HG03354 (cell line): ENCODE data around the gene PCDHGB3.
"Not testable (repeated sequence)": the region's sequence is repeated elsewhere in the genome, so short reads cannot be mapped to it uniquely, and the experiment has no call there.

Experiments
- ATAC-seq: cut with Tn5 transposase; IDR thresholded peaks from one replicate; pipeline ENCODE4 v1.9.1; 2021; ENCODE audit warnings: mild to moderate bottlenecking; ENCODE audit not compliant: unreplicated experiment, poor library complexity, severe bottlenecking

PCDHGB3 gene

DNA sequence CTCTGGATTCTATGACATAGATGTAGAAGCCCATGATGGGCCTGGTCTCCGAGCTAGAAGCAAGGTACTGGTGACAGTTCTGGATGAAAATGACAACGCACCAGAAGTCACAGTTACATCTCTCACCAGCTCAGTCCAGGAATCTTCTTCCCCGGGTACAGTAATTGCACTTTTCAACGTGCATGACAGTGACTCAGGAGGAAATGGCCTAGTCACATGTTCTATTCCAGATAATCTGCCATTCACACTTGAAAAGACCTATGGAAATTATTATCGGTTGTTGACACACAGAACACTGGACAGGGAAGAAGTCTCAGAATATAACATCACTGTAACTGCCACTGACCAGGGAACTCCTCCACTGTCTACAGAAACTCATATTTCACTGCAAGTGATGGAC is 13.9 kb upstream of the PCDHGB3 start:
- no peak for ATAC-seq

DNA sequence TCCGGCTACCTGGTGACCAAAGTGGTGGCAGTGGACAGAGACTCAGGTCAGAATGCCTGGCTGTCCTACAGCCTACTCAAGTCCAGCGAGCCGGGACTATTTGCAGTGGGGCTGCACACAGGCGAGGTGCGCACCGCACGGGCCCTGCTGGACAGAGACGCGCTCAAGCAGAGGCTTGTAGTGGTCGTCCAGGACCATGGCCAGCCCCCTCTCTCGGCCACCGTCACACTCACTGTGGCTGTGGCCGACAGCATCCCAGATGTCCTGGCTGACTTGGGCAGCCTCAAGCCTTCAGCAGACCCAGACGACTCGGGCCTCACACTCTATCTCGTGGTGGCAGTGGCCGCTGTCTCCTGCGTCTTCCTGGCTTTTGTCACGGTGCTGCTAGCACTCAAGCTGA is 13.1 kb upstream of the PCDHGB3 start:
- no peak for ATAC-seq

DNA sequence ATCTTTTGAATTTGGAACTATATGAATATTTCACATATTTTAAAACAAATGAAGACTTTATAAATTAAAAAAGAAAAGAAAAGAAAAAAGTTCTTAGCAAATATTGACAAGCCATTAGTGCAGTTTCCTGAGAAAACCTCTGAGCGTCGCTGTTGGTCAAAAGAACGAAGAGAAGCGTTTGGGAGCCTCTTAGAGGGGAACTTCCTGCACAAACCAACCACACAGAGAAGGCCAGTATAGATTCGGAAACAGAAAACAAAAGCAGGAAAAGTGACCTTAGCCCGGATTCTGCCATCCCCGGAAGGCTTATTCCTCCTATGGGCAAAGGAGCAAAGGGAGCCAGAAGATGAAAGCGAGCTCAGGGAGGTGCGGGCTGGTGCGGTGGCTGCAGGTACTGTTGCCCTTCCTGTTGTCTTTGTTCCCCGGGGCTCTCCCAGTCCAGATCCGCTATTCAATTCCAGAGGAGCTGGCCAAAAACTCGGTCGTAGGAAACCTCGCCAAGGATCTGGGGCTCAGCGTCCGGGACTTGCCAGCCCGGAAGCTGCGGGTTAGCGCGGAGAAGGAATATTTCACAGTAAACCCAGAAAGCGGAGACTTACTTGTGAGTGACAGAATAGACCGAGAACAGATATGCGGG is 10.1 kb upstream of the PCDHGB3 start, which contains the start of gene PCDHGB2:
PCDHGB2 (plus strand) TSS at position 205 of the 637 bp plus-strand sequence; CDS start at position 347, 142 bp downstream.
- peak; percentile 65 for ATAC-seq

DNA sequence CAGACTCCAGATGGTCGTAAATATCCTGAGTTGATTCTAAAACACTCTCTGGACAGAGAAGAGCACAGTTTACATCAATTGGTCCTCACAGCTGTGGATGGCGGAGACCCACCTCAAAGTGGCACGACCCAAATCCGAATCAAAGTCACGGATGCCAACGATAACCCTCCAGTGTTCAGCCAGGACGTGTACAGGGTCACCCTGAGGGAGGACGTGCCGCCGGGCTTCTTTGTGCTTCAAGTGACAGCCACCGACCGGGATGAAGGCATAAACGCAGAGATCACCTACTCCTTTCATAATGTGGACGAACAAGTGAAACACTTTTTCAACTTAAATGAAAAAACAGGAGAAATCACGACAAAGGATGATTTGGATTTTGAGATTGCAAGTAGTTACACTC is 9.4 kb upstream of the PCDHGB3 start:
- no peak for ATAC-seq

DNA sequence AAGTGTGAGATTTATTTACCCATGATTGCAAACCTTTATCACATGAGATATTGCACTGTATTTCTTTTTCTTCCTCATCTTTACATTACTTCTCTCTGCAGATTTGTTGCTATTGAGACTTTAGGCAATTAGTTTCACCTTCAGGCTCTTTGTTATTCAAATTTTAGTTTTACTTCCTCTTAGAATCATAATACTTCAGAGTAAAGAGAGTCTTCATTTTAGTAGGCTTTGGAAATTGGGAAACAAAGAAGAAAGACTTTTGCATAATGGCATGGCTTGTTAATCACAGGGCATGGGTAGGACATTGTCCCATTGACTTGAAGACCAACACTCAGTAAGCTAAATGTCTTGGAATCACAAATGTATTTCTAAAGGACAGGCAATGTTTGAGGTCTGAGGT is 7.3 kb upstream of the PCDHGB3 start:
- no peak for ATAC-seq

DNA sequence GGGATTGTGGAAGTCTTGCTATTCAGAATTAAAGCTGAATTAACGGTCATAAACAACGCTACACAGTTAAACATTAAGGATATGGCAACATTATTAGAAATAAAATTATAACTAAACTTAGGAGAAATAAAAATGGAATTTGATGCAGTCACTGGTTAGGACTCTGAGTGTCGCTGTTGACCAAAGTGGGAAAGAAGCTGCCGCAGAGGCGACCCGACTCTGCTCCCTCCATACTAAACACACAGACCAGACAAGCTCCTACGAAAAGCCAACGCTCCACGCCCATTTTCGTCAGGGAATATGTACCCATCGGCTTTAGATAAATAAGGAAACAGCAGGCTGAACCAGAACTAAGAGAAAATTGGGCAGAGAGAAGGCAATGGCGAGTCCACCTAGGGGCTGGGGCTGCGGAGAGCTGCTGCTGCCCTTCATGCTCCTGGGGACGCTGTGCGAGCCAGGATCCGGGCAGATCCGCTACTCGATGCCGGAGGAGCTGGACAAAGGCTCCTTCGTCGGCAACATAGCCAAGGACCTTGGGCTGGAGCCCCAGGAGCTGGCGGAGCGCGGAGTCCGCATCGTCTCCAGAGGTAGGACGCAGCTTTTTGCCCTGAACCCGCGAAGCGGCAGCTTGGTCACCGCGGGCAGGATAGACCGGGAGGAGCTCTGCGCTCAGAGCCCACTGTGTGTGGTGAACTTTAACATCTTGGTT is 5.9 kb upstream of the PCDHGB3 start, which contains the start of gene PCDHGA5:
PCDHGA5 (plus strand) TSS at position 211 of the 709 bp plus-strand sequence; CDS start at position 380, 169 bp downstream.
- no peak for ATAC-seq

DNA sequence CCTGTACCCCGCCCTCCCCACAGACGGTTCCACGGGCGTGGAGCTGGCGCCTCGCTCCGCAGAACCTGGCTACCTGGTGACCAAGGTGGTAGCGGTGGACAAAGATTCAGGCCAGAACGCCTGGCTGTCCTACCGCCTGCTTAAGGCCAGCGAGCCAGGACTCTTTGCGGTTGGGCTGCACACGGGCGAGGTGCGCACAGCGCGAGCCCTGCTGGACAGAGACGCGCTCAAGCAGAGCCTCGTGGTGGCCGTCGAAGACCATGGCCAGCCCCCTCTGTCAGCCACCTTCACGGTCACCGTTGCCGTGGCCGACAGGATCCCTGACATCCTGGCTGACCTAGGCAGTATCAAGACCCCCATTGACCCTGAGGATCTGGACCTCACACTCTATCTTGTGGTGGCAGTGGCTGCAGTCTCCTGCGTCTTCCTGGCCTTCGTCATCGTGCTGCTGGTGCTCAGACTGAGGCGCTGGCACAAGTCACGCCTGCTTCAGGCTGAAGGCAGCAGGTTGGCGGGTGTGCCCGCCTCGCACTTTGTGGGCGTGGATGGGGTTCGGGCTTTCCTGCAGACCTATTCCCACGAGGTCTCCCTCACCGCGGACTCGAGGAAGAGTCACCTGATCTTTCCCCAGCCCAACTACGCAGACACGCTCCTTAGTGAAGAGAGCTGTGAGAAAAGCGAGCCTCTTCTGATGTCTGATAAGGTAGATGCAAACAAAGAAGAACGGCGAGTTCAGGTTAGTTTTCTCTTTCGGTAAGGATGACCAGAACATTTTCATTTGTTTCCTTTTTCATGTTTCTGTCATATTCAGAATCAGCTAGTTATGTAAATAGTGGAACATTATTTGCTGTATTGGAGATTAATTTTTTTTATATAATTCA is 3.8 kb upstream of the PCDHGB3 start:
- ATAC-seq = no peak

DNA sequence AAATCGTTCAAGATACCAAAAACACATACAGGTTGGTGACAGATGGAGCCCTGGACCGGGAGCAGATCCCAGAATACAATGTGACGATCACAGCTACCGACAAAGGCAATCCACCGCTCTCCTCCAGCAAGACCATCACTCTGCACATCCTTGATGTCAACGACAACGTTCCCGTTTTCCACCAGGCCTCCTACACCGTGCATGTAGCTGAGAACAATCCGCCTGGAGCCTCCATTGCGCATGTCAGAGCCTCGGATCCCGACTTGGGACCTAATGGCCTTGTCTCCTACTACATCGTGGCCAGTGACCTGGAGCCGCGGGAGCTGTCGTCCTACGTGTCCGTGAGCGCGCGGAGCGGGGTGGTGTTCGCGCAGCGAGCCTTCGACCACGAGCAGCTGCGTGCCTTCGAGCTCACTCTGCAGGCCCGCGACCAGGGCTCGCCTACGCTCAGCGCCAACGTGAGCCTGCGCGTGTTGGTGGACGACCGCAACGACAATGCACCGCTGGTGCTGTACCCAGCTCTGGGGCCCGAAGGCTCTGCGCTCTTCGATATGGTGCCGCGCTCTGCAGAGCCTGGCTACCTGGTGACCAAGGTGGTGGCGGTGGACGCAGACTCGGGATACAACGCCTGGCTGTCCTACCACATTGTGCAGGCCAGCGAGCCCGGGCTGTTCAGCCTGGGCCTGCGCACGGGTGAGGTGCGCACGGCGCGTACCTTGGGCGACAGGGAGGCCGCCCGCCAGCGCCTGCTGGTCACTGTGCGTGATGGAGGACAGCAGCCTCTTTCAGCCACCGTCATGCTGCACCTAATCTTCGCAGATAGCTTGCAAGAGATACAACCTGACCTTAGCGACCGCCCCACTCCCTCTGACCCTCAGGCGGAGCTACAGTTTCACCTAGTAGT is 1.8 kb downstream of the PCDHGB3 start:
- no peak for ATAC-seq

DNA sequence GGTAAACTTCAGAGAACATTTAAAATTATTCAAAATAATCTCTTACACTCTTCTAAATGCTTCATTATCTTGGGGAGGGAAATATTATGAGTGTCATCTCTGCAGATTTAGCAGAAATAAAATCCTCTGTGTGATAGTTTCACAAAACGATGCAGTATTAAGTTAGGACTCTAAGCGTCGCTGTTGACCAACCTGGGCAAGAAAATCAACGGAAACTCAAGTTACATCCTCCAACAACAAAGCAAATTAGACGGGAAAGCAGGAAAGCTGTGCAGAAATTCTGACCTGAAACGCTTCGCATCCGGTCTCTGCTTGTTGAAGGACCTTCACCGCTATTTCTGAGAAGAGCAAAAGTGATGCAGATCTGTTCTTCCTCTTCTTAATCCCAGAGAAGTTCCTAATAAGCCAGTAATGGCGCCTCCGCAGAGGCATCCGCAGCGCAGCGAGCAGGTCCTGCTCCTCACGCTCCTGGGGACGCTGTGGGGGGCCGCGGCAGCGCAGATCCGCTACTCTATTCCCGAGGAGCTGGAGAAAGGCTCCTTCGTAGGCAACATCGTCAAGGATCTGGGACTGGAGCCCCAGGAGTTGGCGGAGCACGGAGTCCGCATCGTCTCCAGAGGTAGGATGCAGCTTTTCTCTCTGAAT is 3.8 kb downstream of the PCDHGB3 start, which contains the start of gene PCDHGA6:
PCDHGA6 (plus strand) TSS at position 219 of the 645 bp plus-strand sequence; CDS start at position 412, 193 bp downstream.
- no peak for ATAC-seq

DNA sequence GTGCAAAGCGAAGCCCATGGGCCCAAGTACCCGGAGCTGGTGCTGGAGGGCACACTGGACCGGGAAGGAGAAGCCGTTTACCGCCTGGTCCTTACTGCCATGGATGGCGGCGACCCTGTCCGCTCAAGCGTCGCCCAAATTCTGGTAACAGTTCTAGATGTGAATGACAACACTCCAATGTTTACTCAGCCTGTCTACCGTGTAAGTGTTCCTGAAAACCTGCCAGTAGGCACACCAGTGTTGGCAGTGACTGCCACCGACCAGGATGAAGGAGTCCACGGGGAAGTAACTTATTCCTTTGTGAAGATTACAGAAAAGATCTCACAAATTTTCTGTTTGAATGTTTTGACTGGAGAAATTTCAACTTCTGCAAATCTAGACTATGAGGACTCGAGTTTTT is 4.6 kb downstream of the PCDHGB3 start:
- ATAC-seq = no peak

DNA sequence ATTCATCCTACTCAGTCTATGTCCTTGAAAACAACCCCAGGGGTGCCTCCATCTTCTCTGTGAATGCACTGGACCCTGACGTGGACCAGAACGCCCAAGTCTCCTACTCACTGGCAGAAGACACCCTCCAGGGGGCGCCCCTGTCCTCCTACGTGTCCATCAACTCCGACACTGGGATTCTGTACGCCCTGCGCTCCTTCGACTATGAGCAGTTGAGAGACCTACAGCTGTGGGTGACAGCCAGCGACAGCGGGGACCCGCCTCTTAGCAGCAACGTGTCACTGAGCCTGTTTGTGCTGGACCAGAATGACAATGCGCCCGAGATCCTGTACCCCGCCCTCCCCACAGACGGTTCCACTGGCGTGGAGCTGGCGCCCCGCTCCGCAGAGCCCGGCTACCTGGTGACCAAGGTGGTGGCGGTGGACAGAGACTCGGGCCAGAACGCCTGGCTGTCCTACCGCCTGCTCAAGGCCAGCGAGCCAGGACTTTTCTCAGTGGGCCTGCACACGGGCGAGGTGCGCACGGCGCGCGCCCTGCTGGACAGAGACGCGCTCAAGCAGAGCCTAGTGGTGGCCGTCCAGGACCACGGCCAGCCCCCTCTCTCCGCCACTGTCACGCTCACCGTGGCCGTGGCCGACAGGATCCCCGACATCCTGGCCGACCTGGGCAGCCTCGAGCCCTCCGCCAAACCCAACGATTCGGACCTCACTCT is 5.6 kb downstream of the PCDHGB3 start:
- ATAC-seq = not testable (repeated sequence)

DNA sequence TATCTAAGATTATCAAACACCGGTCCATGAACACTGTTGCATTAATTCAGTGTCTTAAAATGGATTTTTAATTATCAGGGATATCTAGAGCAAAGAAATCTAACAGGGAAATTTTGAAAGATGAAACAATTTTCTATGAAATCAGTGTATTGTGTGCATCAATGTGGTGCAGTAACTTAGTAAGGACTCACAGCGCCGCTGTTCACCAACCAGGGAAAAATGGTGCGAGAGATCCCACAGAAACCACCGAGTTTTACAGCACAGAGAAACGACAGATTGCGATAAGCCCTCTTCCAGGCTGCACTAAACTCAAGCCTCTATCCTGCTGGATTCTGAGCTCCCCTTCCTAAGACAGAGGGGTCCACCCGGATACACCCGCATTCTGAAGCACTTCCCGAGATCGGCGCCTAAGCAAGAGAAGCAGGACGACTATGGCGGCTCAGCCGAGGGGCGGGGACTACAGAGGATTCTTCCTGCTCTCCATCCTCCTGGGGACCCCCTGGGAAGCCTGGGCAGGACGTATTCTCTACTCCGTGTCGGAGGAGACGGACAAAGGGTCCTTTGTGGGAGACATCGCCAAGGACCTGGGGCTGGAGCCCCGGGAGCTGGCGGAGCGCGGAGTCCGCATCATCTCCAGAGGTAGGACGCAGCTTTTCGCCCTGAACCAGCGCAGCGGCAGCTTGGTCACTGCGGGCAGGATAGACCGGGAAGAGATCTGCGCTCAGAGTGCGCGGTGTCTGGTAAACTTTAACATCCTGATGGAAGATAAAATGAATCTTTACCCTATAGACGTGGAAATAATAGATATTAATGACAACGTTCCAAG is 12.6 kb downstream of the PCDHGB3 start, which contains the start of gene PCDHGA7:
PCDHGA7 (plus strand) TSS at position 274 of the 826 bp plus-strand sequence; CDS start at position 432, 158 bp downstream.
- no peak for ATAC-seq

DNA sequence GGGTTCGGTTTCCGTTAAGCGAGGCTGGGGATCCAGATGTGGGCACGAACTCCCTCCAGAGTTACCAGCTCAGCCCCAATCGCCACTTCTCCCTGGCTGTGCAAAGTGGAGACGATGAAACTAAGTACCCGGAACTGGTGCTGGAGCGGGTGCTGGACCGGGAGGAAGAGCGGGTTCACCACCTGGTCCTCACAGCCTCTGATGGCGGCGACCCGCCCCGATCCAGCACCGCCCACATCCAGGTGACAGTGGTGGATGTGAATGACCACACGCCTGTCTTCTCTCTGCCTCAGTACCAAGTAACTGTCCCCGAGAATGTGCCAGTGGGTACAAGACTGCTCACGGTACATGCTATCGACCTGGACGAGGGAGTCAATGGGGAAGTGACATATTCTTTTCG is 13.3 kb downstream of the PCDHGB3 start:
- ATAC-seq = no peak

DNA sequence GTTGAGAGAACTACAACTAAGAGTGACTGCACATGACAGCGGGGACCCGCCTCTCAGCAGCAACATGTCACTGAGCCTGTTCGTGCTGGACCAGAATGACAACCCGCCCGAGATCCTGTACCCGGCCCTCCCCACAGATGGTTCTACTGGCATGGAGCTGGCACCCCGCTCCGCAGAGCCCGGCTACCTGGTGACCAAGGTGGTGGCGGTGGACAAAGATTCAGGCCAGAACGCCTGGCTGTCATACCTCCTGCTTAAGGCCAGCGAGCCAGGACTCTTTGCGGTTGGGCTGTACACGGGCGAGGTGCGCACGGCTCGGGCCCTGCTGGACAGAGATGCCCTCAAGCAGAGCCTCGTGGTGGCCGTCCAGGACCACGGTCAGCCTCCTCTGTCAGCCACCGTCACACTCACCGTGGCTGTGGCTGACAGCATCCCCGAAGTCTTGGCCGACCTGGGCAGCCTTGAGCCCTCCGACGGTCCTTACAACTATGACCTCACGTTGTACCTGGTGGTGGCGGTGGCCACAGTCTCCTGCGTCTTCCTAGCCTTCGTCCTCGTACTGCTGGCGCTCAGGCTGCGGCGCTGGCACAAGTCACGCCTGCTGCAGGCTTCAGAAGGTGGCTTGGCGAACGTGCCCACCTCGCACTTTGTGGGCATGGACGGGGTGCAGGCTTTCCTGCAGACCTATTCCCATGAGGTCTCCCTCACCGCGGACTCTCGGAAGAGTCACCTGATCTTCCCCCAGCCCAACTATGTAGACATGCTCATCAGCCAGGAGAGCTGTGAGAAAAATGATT is 14.6 kb downstream of the PCDHGB3 start:
- no peak for ATAC-seq

DNA sequence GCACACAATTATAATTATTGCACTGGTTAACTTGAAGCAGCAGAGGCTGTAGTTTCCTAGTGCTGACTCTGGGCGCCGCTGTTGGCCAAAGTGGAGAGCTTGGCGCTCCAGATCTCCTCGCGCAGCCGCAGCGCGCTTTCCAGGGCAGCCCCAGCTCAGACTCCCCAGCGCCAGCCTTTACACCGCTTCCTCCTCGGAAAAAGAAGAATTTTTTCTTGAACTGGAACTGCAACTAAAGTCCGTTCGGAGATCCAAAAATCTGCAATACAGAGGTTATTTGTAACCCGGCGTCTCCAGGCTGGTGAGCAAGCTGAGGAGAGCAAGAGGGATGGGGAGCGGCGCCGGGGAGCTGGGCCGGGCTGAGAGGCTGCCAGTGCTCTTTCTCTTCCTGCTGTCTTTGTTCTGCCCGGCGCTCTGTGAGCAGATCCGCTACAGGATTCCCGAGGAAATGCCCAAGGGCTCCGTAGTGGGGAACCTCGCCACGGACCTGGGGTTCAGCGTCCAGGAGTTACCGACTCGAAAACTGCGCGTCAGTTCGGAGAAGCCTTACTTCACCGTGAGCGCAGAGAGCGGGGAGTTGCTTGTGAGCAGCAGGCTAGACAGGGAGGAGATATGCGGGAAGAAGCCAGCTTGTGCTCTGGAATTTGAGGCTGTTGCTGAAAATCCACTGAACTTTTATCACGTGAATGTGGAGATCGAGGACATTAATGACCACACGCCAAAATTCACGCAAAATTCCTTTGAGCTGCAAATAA is 17.7 kb downstream of the PCDHGB3 start, which contains the start of gene PCDHGB4:
PCDHGB4 (plus strand) TSS at position 142 of the 755 bp plus-strand sequence; CDS start at position 329, 187 bp downstream.
- peak; percentile 98 for ATAC-seq

DNA sequence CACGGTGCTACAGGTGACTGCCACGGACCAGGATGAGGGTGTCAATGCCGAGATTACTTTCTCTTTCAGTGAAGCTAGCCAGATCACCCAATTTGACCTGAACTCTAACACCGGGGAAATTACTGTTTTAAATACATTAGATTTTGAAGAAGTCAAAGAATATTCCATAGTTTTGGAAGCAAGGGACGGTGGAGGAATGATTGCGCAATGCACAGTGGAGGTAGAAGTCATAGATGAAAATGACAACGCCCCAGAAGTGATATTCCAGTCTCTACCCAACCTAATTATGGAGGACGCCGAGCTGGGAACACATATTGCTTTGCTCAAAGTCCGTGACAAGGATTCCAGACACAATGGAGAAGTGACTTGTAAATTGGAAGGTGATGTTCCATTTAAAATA is 18.6 kb downstream of the PCDHGB3 start:
- ATAC-seq = no peak
